ENCODE data around the gene IER3.

The IER3 gene

DNA sequence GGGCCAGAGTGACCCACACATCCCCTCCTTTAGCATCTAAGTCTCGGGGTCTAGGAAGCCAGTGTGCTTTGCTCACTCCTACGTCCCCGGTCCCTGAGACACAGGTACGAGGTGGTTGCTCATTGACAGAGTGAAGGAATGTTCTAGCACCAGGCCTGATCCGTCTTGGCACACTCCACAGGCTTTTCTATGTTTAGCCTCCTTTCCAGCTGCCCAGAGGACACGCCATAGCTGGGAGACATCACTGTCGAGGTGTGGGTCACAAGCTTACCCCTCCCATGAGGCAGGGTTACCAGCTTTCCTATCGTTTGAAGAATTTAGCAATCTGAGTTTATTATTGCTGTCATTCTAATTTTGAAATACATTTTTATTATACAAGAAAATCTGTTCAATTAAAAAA is 30.4 kb upstream of the IER3 start:
- CTCF ChIA-PET, result no interaction called here
- TF ChIP-seq CTCF (IDR thresholded peaks at IDR 0.05; ENCODE audit: insufficient read depth, low read length, missing control alignments), result no peak
- POLR2A ChIA-PET, result no interaction called here
- no peak overlapping the region for H3K4me3 ChIP-seq (ENCODE audit: low read depth, low read length)
- no peak for DNase-seq (ENCODE audit: low read depth, low spot score)

- H3K4me3 ChIP-seq (ENCODE audit: low read depth, low read length), result no peak overlapping the region
- no peak for DNase-seq (ENCODE audit: low read depth, low spot score)
- ChIA-PET POLR2A (interaction anchor here (2.3 to 2.8 kb wide), 3 partner anchors 11 to 18 kb away, joined by 16 to 42 read pairs (median 33); no protein-coding TSS in a partner anchor), CTCF (interaction anchor here (1.1 to 1.9 kb wide), 4 partner anchors 8 to 52 kb away, joined by 3 to 6 read pairs (median 4); no protein-coding TSS in a partner anchor)
- TF ChIP-seq CTCF (IDR thresholded peaks at IDR 0.05; ENCODE audit: insufficient read depth, low read length, missing control alignments), result no peak
Observed at GRCh38 chr6:30770592-30770991, 26.2 kb upstream of the IER3 start.

DNA sequence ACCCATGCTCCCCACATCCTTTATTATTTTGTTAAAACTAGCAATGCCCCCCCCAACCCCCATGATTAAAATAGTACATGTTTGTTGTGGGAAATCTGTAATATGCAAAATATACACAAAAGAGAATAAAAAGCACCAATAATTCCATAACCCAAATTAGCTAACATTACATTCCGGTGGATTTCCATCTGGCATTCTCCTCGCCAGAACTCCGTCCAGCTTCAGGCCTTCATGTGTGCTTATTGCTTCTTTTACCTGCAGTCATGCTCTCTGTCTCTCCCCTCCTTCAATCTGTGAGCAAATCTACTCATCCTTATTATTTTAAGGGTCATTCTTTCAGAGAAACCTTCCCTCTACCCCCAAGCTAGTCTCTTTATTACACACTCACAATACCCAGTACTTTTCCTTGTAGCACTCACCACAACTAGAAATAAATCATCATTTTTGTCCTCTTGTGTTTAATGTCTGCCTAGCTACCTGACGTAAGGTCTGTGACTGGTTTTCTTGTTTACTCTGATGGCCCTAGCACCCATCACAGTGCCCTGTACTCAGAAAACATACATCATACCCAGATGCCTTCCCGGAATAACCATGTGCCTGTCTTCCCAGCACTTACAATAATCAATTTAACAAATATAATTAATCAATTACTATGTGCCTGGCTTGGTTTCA is 25.6 kb upstream of the IER3 start:
- H3K4me3 ChIP-seq (ENCODE audit: low read depth, low read length), result no peak overlapping the region
- no peak for TF ChIP-seq CTCF (IDR thresholded peaks at IDR 0.05; ENCODE audit: insufficient read depth, low read length, missing control alignments)
- DNase-seq (ENCODE audit: low read depth, low spot score), result no peak
- ChIA-PET POLR2A (interaction anchor here (0.5 to 2.8 kb wide), 8 partner anchors 11 to 59 kb away, joined by 4 to 46 read pairs (median 14); partner anchors contain the start of genes FLOT1 and IER3), CTCF (interaction anchor here (0.6 to 1.9 kb wide), 6 partner anchors 9 to 52 kb away, joined by 3 to 6 read pairs (median 4); no protein-coding TSS in a partner anchor)

DNA sequence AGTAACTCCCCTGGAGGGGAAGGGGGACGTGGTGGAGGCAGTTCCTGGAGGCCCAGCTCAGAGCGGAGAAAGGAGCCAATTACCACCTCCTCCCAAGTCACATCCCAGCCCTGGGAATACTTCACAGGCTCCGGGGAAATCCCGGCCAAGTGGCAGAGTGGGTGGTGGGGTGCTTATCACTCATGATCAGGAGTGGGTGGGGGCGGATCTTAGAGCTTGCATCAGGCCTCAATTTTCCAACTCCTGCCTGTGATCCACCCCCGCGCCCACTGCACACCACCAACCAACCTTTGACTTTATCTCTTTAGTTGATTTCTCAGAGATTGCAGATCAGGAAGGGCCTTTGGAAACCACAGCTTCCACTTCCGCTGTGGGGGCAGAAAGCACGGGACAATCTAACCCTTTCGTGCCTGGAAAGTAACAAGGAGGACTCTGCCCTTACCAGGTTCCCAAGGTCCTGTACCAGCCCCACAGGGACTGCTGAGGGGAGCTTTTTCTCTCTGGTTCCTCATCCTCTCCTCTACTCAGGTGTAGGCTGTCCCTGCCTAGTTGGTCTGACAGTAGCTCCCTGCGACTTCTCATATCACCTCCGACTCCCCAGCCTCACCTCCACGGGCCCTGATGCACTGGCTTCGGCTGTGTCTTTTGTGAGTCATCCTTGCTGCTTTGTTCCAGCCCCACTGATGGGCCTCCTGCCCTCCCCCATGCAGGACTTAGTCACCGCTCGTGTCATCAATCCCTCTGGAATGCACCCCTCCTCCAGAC is 24.9 kb upstream of the IER3 start:
- TF ChIP-seq CTCF (IDR thresholded peaks at IDR 0.05; ENCODE audit: insufficient read depth, low read length, missing control alignments), result no peak
- POLR2A ChIA-PET, result interaction anchor here (0.5 to 2.8 kb wide), 14 partner anchors 9 to 59 kb away, joined by 3 to 46 read pairs (median 5); partner anchors contain the start of genes FLOT1, IER3 and MDC1
- H3K4me3 ChIP-seq (ENCODE audit: low read depth, low read length), result peak overlapping the region; percentile 39
- CTCF ChIA-PET, result interaction anchor here (0.6 to 1.6 kb wide), 7 partner anchors 9 to 108 kb away, joined by 3 to 6 read pairs (median 4); no protein-coding TSS in a partner anchor
- DNase-seq (ENCODE audit: low read depth, low spot score), result peak; percentile 87

DNA sequence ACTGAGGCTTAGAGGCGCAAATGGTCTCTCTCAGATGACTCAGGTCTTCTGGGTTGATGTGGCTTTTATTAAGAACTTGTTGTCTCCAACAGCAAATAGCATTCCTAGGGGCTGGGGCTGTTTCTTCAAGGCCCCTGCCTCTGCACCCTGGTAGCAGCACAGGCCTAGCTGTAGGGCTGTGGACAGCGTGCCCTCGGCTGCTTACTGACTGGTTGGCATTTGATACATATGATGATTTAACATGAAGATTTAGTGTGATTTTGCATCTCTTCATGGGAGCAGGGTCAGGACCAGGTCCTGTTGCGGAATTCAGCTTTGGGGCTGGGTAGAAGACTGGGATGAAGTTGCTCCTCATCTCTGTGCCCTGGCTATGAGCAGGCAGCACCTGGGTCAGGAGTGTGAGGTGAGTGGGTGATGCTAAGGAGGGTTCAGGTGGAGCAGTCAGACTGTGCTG is 24.3 kb upstream of the IER3 start:
- POLR2A ChIA-PET, result interaction anchor here (0.8 to 2.8 kb wide), 13 partner anchors 9 to 60 kb away, joined by 3 to 46 read pairs (median 5); partner anchors contain the start of genes FLOT1, IER3 and MDC1
- TF ChIP-seq CTCF (IDR thresholded peaks at IDR 0.05; ENCODE audit: insufficient read depth, low read length, missing control alignments), result no peak
- CTCF ChIA-PET, result interaction anchor here (0.7 to 1.6 kb wide), 5 partner anchors 9 to 109 kb away, joined by 3 to 6 read pairs (median 4); no protein-coding TSS in a partner anchor

More for the DNA sequence above, 24.3 kb upstream of the IER3 start:
- no peak overlapping the region; the same call in 1 of the 2 replicates for H3K4me3 ChIP-seq (ENCODE audit: low read depth, low read length)
- DNase-seq (ENCODE audit: low read depth, low spot score), result no peak

Data from AG04449 (cell line).